Measurements from ENCODE around the gene ADCY5.

ADCY5 gene

GRCh38 chr3:123419850-123420297 is 29.0 kb downstream of the ADCY5 start:
- no peak for TF ChIP-seq CTCF (IDR thresholded peaks at IDR 0.05)
- H3K4me1 Mint-ChIP-seq: peaks cover 54% of the 10 kb centered on the region
- H3K27ac Mint-ChIP-seq: no peak overlapping the region
- H3K27me3 Mint-ChIP-seq (ENCODE audit: low read depth, poor library complexity): peaks cover 7% of the 10 kb centered on the region
- no peaks in the 10 kb centered on the region for H3K36me3 Mint-ChIP-seq (ENCODE audit: low read depth)
- H3K4me3 Mint-ChIP-seq: no peak overlapping the region
- no peaks in the 10 kb centered on the region for H3K9me3 Mint-ChIP-seq
- DNase-seq: no peak

GRCh38 chr3:123419181-123419849 is 29.6 kb downstream of the ADCY5 start:
- Mint-ChIP-seq H3K36me3 (ENCODE audit: low read depth) (no peaks in the 10 kb centered on the region), H3K4me3 (peak overlapping the region; percentile 11), H3K27ac (peak overlapping the region; percentile 16), H3K27me3 (ENCODE audit: low read depth, poor library complexity) (peaks cover 7% of the 10 kb centered on the region), H3K4me1 (peaks cover 59% of the 10 kb centered on the region), H3K9me3 (no peaks in the 10 kb centered on the region)
- no peak for TF ChIP-seq CTCF (IDR thresholded peaks at IDR 0.05)
- no peak for DNase-seq

- H3K27ac Mint-ChIP-seq: no peak overlapping the region
Measured at GRCh38 chr3:123416647-123417046, 32.2 kb downstream of the ADCY5 start.

GRCh38 chr3:123416173-123416572 is 32.7 kb downstream of the ADCY5 start:
- H3K27me3 Mint-ChIP-seq (ENCODE audit: low read depth, poor library complexity): peaks cover 6% of the 10 kb centered on the region
- no peak for TF ChIP-seq CTCF (IDR thresholded peaks at IDR 0.05)
- H3K4me1 Mint-ChIP-seq: peaks cover 86% of the 10 kb centered on the region
- no peaks in the 10 kb centered on the region for H3K9me3 Mint-ChIP-seq
- H3K4me3 Mint-ChIP-seq: no peak overlapping the region
- no peak overlapping the region for H3K27ac Mint-ChIP-seq
- no peak for DNase-seq
- no peaks in the 10 kb centered on the region for H3K36me3 Mint-ChIP-seq (ENCODE audit: low read depth)

More at GRCh38 chr3:123416647-123417046, 32.2 kb downstream of the ADCY5 start:
- Mint-ChIP-seq H3K4me1 (peaks cover 81% of the 10 kb centered on the region), H3K27me3 (ENCODE audit: low read depth, poor library complexity) (peaks cover 7% of the 10 kb centered on the region), H3K36me3 (ENCODE audit: low read depth) (no peaks in the 10 kb centered on the region), H3K9me3 (no peaks in the 10 kb centered on the region), H3K4me3 (no peak overlapping the region)
- TF ChIP-seq CTCF (IDR thresholded peaks at IDR 0.05): no peak
- no peak for DNase-seq

GRCh38 chr3:123414973-123415775 is 33.7 kb downstream of the ADCY5 start:
- Mint-ChIP-seq H3K27me3 (ENCODE audit: low read depth, poor library complexity) (peaks cover 6% of the 10 kb centered on the region), H3K9me3 (no peaks in the 10 kb centered on the region), H3K4me3 (no peak overlapping the region), H3K4me1 (peaks cover 96% of the 10 kb centered on the region), H3K27ac (peak overlapping the region; percentile 15), H3K36me3 (ENCODE audit: low read depth) (no peaks in the 10 kb centered on the region)
- DNase-seq: no peak
- TF ChIP-seq CTCF (IDR thresholded peaks at IDR 0.05): no peak
